Spleen (tissue), 11 donors: ENCODE measurements around the gene GNAO1. TPM values are rescaled to one million over a fixed set of nuclear protein-coding genes. Genes with fewer than 3 reads are reported as not detected.
A peak's percentile ranks its signal among the peaks of the same experiment; 100 is the strongest.

Experiments used
- DNase-seq: peaks from one replicate; pipeline ENCODE4 v3.0.0-alpha.2; 2020
- H3K27ac ChIP-seq, 8 donors: fragments of 200-600 bp; sonication (generic) in 7 of 8; 1 replicate in 4 of 8; 2 replicates in 4 of 8; pipeline versions ENCODE4 v1.5.0 to v1.8.0; 2016 to 2021; ENCODE audit warnings: inconsistent platforms in 4 of 8, mild to moderate bottlenecking in 4 of 8, moderate library complexity in 1 of 8
- H3K27me3 ChIP-seq, 7 donors: fragments of 200-600 bp; sonication (generic) in 6 of 7; replicated peaks in 1 of 7; 1 replicate in 4 of 7; 2 replicates in 3 of 7; pipeline versions ENCODE4 v1.5.0 to v1.8.0; 2016 to 2021; ENCODE audit warnings: inconsistent platforms in 3 of 7, mild to moderate bottlenecking in 1 of 7
- H3K36me3 ChIP-seq, 6 donors: fragments of 200-600 bp; sonication (generic) in 5 of 6; 1 replicate in 4 of 6; 2 replicates in 2 of 6; pipeline versions ENCODE4 v1.5.0 to v1.8.0; 2016 to 2021; ENCODE audit warnings: inconsistent platforms in 2 of 6
- H3K4me1 ChIP-seq, 6 donors: fragments of 200-600 bp; sonication (generic) in 5 of 6; 1 replicate in 3 of 6; 2 replicates in 3 of 6; pipeline versions ENCODE4 v1.5.0 to v1.8.0; 2016 to 2021; ENCODE audit warnings: inconsistent platforms in 3 of 6
- H3K4me3 ChIP-seq, 8 donors: fragments of 200-600 bp; sonication (generic) in 7 of 8; 1 replicate in 4 of 8; 2 replicates in 4 of 8; pipeline versions ENCODE4 v1.5.0 to v1.8.0; 2016 to 2021; ENCODE audit warnings: inconsistent platforms in 4 of 8, mild to moderate bottlenecking in 4 of 8, moderate library complexity in 2 of 8
- H3K9me3 ChIP-seq, 8 donors: fragments of 200-600 bp; sonication (generic) in 7 of 8; 1 replicate in 4 of 8; 2 replicates in 4 of 8; pipeline versions ENCODE4 v1.5.0 to v1.8.0; 2016 to 2021; ENCODE audit warnings: inconsistent platforms in 4 of 8
- POLR2A ChIP-seq, 3 donors: fragments of 450-650 bp; IDR thresholded peaks; one replicate each; pipeline ENCODE4 v1.5.1; 2017; ENCODE audit warnings: antibody characterized with exemption in 3 of 3, mild to moderate bottlenecking in 1 of 3
- POLR2AphosphoS5 ChIP-seq, 3 donors: sonication (generic); formaldehyde crosslinking; IDR thresholded peaks; one replicate each; pipeline ENCODE4 v1.5.1; 2017; ENCODE audit warnings: antibody characterized with exemption in 3 of 3
- WGBS, 5 donors: extraction: QIAGEN DNeasy Blood & Tissue Kit in 3 of 5; methylation state at CpG; one replicate each; pipeline versions ENCODE4 v1.1.5 to v1.1.7; 2013 to 2018; 5-methylcytosine and 5-hydroxymethylcytosine counted together
- intact Hi-C: fragments of 100-400 bp; cut with DNase I; formaldehyde crosslinking; loops from one replicate; pipeline ENCODE4 v1.15.0; 2023; ENCODE audit warnings: low total_unique reads
- polyA plus RNA-seq, 3 donors: library from polyadenylated mRNA; stranded (reverse); fragments of 200-250 nt; gene quantifications; one replicate each; pipeline ENCODE4 v1.2.1, GENCODE V29; 2013
- total RNA-seq, 7 donors: library from RNA; depleted of rRNA in 3 of 7; stranded (reverse); fragments of >200 nt in 3 of 7; fragmentation: NEBNext Ultra II Directional in 4 of 7; extraction: Animal tissue kit (Norgen Biotek cat#: 25700) in 4 of 7; gene quantifications; one replicate each; pipeline versions ENCODE4 v1.1.0 to v1.2.1, GENCODE V29; 2016 to 2021
- TF ChIP-seq, protein P1 (sequence below), 11 experiments: fragments of 200-600 bp in 7 of 11; fragments of 450-650 bp in 4 of 11; sonication (generic) in 4 of 11; IDR thresholded peaks in 8 of 11; conservative IDR thresholded peaks in 3 of 11; 1 replicate in 7 of 11; 2 replicates in 4 of 11; pipeline versions ENCODE4 v1.4.0 to v1.8.0; 2016 to 2021; ENCODE audit warnings: antibody characterized with exemption in 11 of 11, inconsistent platforms in 4 of 11, mild to moderate bottlenecking in 1 of 11
- donor health status: healthy with polysubstance abuse.
- donor health status: DM: no; HTN: no; CAD: no; lungs with moderate emphysema.
- donor health status: DM: no; HTN: no; CAD: no.
- donor health status: Bipolar disorder and iron deficiency.
- donor health status: healthy.
- donor health status: DM: no; HTN: no; CAD: no.
- donor health status: DM: yes; HTN: yes; CAD: no.

Gene GNAO1
- total and polyA plus RNA-seq, 10 donors: 0.32 to 7.9 (median 4.7) TPM

DNA sequence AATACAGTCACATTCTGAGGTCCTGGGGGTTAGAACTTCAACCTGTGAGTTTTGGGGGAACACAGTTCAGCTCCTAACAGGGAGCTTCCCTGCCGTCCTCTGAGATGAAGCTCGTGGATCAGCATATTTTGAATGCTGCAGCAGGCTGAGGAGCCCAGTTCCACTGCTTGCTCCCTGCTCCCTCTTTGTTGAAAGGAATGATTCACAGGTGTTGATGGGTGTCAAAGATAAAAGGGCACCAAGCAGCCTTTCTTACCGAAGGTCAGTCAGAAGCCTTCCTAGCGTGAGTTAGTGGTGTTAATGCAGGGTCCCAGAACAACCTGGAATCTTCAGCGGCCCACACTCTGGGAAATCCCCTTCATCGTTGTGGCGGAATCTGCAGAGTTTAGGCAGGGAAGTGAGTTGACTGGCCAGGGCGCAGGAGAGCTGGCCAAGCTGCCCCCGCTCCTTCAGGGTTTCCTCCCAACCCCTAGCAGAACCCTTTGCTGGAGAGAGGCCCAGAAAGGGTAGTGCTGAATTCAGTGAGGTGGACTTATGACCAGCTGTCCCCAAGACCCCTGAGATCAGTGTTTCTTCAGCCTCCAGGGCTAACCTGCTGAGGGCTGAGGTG, 114.8 kb downstream of the GNAO1 start:
- H3K27ac ChIP-seq: no peak overlapping the region
- no peaks in the 10 kb centered on the region for H3K9me3 ChIP-seq
- WGBS, 5 donors: 46 to 67% (median 63%) methylated on average over 2 to 9 of the region's 9 CpGs
- H3K36me3 ChIP-seq: no peaks in the 10 kb centered on the region
- no peak overlapping the region for H3K4me3 ChIP-seq
- H3K4me1 ChIP-seq: no peaks in the 10 kb centered on the region
- H3K27me3 ChIP-seq: peaks cover 0 to 7% (median 0%) of the 10 kb centered on the region in 7 donors
- TF ChIP-seq, protein P1, sequence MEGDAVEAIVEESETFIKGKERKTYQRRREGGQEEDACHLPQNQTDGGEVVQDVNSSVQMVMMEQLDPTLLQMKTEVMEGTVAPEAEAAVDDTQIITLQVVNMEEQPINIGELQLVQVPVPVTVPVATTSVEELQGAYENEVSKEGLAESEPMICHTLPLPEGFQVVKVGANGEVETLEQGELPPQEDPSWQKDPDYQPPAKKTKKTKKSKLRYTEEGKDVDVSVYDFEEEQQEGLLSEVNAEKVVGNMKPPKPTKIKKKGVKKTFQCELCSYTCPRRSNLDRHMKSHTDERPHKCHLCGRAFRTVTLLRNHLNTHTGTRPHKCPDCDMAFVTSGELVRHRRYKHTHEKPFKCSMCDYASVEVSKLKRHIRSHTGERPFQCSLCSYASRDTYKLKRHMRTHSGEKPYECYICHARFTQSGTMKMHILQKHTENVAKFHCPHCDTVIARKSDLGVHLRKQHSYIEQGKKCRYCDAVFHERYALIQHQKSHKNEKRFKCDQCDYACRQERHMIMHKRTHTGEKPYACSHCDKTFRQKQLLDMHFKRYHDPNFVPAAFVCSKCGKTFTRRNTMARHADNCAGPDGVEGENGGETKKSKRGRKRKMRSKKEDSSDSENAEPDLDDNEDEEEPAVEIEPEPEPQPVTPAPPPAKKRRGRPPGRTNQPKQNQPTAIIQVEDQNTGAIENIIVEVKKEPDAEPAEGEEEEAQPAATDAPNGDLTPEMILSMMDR (IDR thresholded peaks at IDR 0.05 in 8 of 11, conservative IDR thresholded peaks at IDR 0.05 in 3 of 11): no peak
- TF ChIP-seq POLR2AphosphoS5 (IDR thresholded peaks at IDR 0.05) (no peak), POLR2A (IDR thresholded peaks at IDR 0.05) (no peak)
- intact Hi-C loops: no loop called here
- DNase-seq: peak; percentile 32

- Histone ChIP-seq H3K27me3 (peaks cover 0 to 7% (median 0%) of the 10 kb centered on the region in 7 donors), H3K4me1 (no peaks in the 10 kb centered on the region), H3K4me3 (no peak overlapping the region), H3K27ac (no peak overlapping the region), H3K9me3 (no peaks in the 10 kb centered on the region), H3K36me3 (no peaks in the 10 kb centered on the region)
- no peak for TF ChIP-seq POLR2A (IDR thresholded peaks at IDR 0.05)
- TF ChIP-seq, protein P1 (IDR thresholded peaks at IDR 0.05 in 8 of 11, conservative IDR thresholded peaks at IDR 0.05 in 3 of 11): no peak
- TF ChIP-seq POLR2AphosphoS5 (IDR thresholded peaks at IDR 0.05): no peak
- intact Hi-C loops: no loop called here
- peak; percentile 56 for DNase-seq
- WGBS, 5 donors: 78 to 86% (median 81%) methylated on average over 14 to 16 of the region's 16 CpGs
These were observed 115.6 kb downstream of the GNAO1 start for GRCh38 chr16:56306690-56307533.

- Histone ChIP-seq H3K27ac (no peak overlapping the region), H3K9me3 (no peaks in the 10 kb centered on the region), H3K27me3 (peaks cover 0 to 7% (median 0%) of the 10 kb centered on the region in 7 donors), H3K4me3 (no peak overlapping the region), H3K4me1 (no peaks in the 10 kb centered on the region), H3K36me3 (no peaks in the 10 kb centered on the region)
- TF ChIP-seq POLR2A (IDR thresholded peaks at IDR 0.05): no peak
- TF ChIP-seq, protein P1 (IDR thresholded peaks at IDR 0.05 in 8 of 11, conservative IDR thresholded peaks at IDR 0.05 in 3 of 11): no peak
- no peak for TF ChIP-seq POLR2AphosphoS5 (IDR thresholded peaks at IDR 0.05)
- intact Hi-C loops: no loop called here
- 79 to 88% (median 88%) methylated on average over 2 of the region's 2 CpGs for WGBS, 5 donors
- DNase-seq: no peak
These were observed 116.2 kb downstream of the GNAO1 start for GRCh38 chr16:56307534-56307873.

DNA sequence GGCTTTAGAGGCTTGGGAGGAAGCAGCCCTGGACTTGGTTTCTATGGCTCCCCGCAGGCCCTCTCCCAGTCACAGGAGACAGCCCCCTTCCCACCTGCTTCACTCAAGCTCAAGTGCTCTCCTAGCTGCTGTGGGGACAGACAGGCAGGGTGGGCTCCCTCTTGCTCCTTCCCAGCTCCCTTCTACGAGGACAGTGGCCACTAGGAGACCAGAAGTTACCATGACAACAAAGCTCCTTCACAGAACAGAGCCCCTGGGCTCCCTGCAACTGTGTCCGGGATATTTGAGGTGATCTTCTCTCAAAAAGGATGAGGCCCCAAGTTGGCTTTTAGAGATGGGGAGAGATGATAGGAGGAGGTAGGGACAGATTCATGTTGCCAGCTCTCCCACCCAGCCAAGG, 117.7 kb downstream of the GNAO1 start:
- WGBS, 5 donors: 70 to 87% (median 77%) methylated on average over 3 of the region's 3 CpGs
- no peaks in the 10 kb centered on the region for H3K36me3 ChIP-seq
- no peaks in the 10 kb centered on the region for H3K4me1 ChIP-seq
- no peaks in the 10 kb centered on the region for H3K9me3 ChIP-seq
- DNase-seq: peak; percentile 33
- no peak overlapping the region for H3K27ac ChIP-seq
- H3K4me3 ChIP-seq: no peak overlapping the region
- intact Hi-C loops: no loop called here
- peaks cover 0 to 7% (median 0%) of the 10 kb centered on the region in 7 donors for H3K27me3 ChIP-seq
- TF ChIP-seq, protein P1 (IDR thresholded peaks at IDR 0.05 in 8 of 11, conservative IDR thresholded peaks at IDR 0.05 in 3 of 11): no peak
- no peak for TF ChIP-seq POLR2A (IDR thresholded peaks at IDR 0.05)
- no peak for TF ChIP-seq POLR2AphosphoS5 (IDR thresholded peaks at IDR 0.05)
